GM23338 (cell line): ENCODE results near the gene COPZ2.

Experiments
- CREB1 ChIP-seq: fragments of 250-450 bp; sonication (Bioruptor Pico); IDR thresholded peaks from 2 replicates; pipeline ENCODE4 v1.5.0; 2020; ENCODE audit warnings: low read depth, mild to moderate bottlenecking, moderate library complexity
- CTCF ChIP-seq, 2 experiments: fragments of 200-600 bp in 1 of 2; sonication (generic) in 1 of 2; conservative IDR thresholded peaks; 2 replicates each; pipeline versions ENCODE4 v1.5.1 to v1.6.1; 2016 to 2017; ENCODE audit warnings: antibody characterized with exemption in 2 of 2, low read depth in 2 of 2, mild to moderate bottlenecking in 2 of 2, moderate library complexity in 1 of 2
- ETS1 ChIP-seq: IDR thresholded peaks from 2 replicates; pipeline ENCODE4 v1.6.1; 2016; ENCODE audit warnings: antibody characterized with exemption
- EZH2 ChIP-seq: fragments of 200-600 bp; sonication (generic); IDR thresholded peaks from one replicate; pipeline ENCODE4 v1.8.0; 2017; ENCODE audit warnings: antibody characterized with exemption, mild to moderate bottlenecking, low read depth; ENCODE audit not compliant: unreplicated experiment
- EZH2phosphoT487 ChIP-seq: fragments of 200-600 bp; sonication (generic); IDR thresholded peaks from one replicate; pipeline ENCODE4 v1.8.1; 2018; ENCODE audit warnings: antibody characterized with exemption; ENCODE audit not compliant: unreplicated experiment
- JUNB ChIP-seq: IDR thresholded peaks from one replicate; pipeline ENCODE4 v1.6.1; 2016; ENCODE audit warnings: antibody characterized with exemption; ENCODE audit not compliant: unreplicated experiment
- NANOG ChIP-seq: IDR thresholded peaks from 2 replicates; pipeline ENCODE4 v1.6.1; 2016; ENCODE audit warnings: antibody characterized with exemption, borderline replicate concordance
- POLR2AphosphoS5 ChIP-seq: IDR thresholded peaks from 2 replicates; pipeline ENCODE4 v1.6.1; 2016; ENCODE audit warnings: antibody characterized with exemption, low read depth
- STAT1 ChIP-seq: IDR thresholded peaks from one replicate; pipeline ENCODE4 v1.6.1; 2016; ENCODE audit warnings: antibody characterized with exemption; ENCODE audit not compliant: unreplicated experiment
- ZNF114 ChIP-seq: fragments of 250-450 bp; sonication (Bioruptor Pico); IDR thresholded peaks from 2 replicates; pipeline ENCODE4 v1.5.0; 2020; ENCODE audit warnings: mild to moderate bottlenecking, moderate library complexity
- ZNF331 ChIP-seq: fragments of 250-450 bp; sonication (Bioruptor Pico); IDR thresholded peaks from 2 replicates; pipeline ENCODE4 v1.5.0; 2020; ENCODE audit warnings: low read depth, mild to moderate bottlenecking, moderate library complexity
- TF ChIP-seq, protein P1 (sequence below): IDR thresholded peaks from one replicate; pipeline ENCODE4 v1.6.1; 2018; ENCODE audit warnings: antibody characterized with exemption; ENCODE audit not compliant: unreplicated experiment

DNA sequence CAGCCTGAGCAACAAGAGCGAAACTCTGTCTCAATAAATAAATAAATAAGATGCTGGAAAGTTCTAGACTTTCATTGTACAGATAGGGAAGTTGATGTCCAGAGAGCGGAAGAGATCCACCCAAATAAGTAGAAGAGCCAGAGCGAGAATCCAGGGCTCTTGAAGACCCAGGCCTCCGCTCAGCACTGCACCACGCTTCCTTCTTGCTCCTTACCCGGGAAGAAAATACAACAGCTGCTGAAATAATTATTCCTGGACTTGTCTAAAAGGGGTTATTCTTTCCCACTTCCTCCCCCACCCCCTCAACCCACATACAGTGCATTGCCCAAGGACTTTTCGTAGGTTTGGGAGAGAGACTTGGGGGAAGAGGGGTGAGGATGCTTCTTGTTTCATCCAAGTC, 40.0 kb downstream of the COPZ2 start:
- TF ChIP-seq EZH2 (no peak), CTCF (conservative IDR thresholded peaks at IDR 0.05; ENCODE audit: low read depth in 2 of 2) (no peak), EZH2phosphoT487 (no peak), STAT1 (no peak), POLR2AphosphoS5 (no peak), ZNF114 (CRISPR knock-in tag) (no peak), ETS1 (no peak), CREB1 (CRISPR knock-in tag) (no peak), JUNB (no peak), ZNF331 (CRISPR knock-in tag) (no peak), NANOG (no peak)
- TF ChIP-seq, protein P1, sequence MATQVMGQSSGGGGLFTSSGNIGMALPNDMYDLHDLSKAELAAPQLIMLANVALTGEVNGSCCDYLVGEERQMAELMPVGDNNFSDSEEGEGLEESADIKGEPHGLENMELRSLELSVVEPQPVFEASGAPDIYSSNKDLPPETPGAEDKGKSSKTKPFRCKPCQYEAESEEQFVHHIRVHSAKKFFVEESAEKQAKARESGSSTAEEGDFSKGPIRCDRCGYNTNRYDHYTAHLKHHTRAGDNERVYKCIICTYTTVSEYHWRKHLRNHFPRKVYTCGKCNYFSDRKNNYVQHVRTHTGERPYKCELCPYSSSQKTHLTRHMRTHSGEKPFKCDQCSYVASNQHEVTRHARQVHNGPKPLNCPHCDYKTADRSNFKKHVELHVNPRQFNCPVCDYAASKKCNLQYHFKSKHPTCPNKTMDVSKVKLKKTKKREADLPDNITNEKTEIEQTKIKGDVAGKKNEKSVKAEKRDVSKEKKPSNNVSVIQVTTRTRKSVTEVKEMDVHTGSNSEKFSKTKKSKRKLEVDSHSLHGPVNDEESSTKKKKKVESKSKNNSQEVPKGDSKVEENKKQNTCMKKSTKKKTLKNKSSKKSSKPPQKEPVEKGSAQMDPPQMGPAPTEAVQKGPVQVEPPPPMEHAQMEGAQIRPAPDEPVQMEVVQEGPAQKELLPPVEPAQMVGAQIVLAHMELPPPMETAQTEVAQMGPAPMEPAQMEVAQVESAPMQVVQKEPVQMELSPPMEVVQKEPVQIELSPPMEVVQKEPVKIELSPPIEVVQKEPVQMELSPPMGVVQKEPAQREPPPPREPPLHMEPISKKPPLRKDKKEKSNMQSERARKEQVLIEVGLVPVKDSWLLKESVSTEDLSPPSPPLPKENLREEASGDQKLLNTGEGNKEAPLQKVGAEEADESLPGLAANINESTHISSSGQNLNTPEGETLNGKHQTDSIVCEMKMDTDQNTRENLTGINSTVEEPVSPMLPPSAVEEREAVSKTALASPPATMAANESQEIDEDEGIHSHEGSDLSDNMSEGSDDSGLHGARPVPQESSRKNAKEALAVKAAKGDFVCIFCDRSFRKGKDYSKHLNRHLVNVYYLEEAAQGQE, result no peak
